Gastrocnemius medialis (tissue), 4 donors: ENCODE results near the gene NLRP5. TPM values are rescaled to one million over a fixed set of nuclear protein-coding genes. Genes with fewer than 3 reads are reported as not detected.
A peak's percentile ranks its signal among the peaks of the same experiment; 100 is the strongest.
"Not testable (repeated sequence)": the region's sequence is repeated elsewhere in the genome, so short reads cannot be mapped to it uniquely, and the experiment has no call there.

Experiments
- ATAC-seq, 2 donors: fragments of 150-250 bp; one replicate each; pipeline ENCODE4 v1.9.1; 2016
- DNase-seq, 2 donors: peaks; one replicate each; pipeline ENCODE4 v3.0.0-alpha.2; 2019
- H3K27ac ChIP-seq, 4 donors: fragments of 200-600 bp; sonication (generic); 1 replicate in 1 of 4; 2 replicates in 3 of 4; pipeline ENCODE4 v1.5.1; 2016 to 2018; ENCODE audit warnings: mild to moderate bottlenecking in 2 of 4, moderate library complexity in 1 of 4
- H3K27me3 ChIP-seq, 3 donors: fragments of 200-600 bp; sonication (generic) in 2 of 3; 1 replicate in 1 of 3; 2 replicates in 2 of 3; pipeline versions ENCODE4 v1.5.1 to v1.6.0; 2016 to 2019; ENCODE audit warnings: mild to moderate bottlenecking in 1 of 3, moderate library complexity in 1 of 3
- H3K36me3 ChIP-seq, 2 donors: fragments of 200-600 bp; sonication (generic) in 1 of 2; one replicate each; pipeline ENCODE4 v1.5.1; 2017 to 2018
- H3K4me1 ChIP-seq, 2 donors: fragments of 200-600 bp; sonication (generic) in 1 of 2; one replicate each; pipeline ENCODE4 v1.5.1; 2016 to 2017; ENCODE audit warnings: mild to moderate bottlenecking in 2 of 2
- H3K4me3 ChIP-seq, 4 donors: fragments of 200-600 bp; sonication (generic) in 3 of 4; 1 replicate in 1 of 4; 2 replicates in 3 of 4; pipeline ENCODE4 v1.5.1; 2016 to 2019; ENCODE audit warnings: mild to moderate bottlenecking in 2 of 4
- H3K9me3 ChIP-seq, 3 donors: fragments of 200-600 bp; sonication (generic) in 2 of 3; 1 replicate in 1 of 3; 2 replicates in 2 of 3; pipeline ENCODE4 v1.5.1; 2016 to 2019
- POLR2A ChIP-seq, 2 donors: fragments of 450-650 bp; IDR thresholded peaks; one replicate each; pipeline ENCODE4 v1.6.1; 2017; ENCODE audit warnings: antibody characterized with exemption in 2 of 2, mild to moderate bottlenecking in 2 of 2, moderate library complexity in 2 of 2
- in situ Hi-C, 4 donors: fragments of 200-750 bp; cut with MboI; loops; one replicate each; pipeline versions ENCODE4 v1.15.0 to v1.8.0; 2017; ENCODE audit warnings: low sequenced_read_pairs in 4 of 4
- intact Hi-C: fragments of 100-400 bp; cut with DNase I; formaldehyde crosslinking; loops from one replicate; pipeline ENCODE4 v1.15.1; 2023; ENCODE audit warnings: low total_unique reads
- total RNA-seq, 4 donors: library from RNA; depleted of rRNA; stranded (reverse); fragments of >200 nt; gene quantifications; one replicate each; pipeline versions ENCODE4 v1.1.0 to v1.2.3, GENCODE V29; 2016
- TF ChIP-seq, protein P1 (sequence below), 5 experiments: fragments of 450-650 bp in 3 of 5; fragments of 200-600 bp in 2 of 5; sonication (generic) in 2 of 5; IDR thresholded peaks in 4 of 5; conservative IDR thresholded peaks in 1 of 5; 1 replicate in 4 of 5; 2 replicates in 1 of 5; pipeline ENCODE4 v1.5.1; 2016 to 2019; ENCODE audit warnings: antibody characterized with exemption in 5 of 5, mild to moderate bottlenecking in 3 of 5, moderate library complexity in 3 of 5

The NLRP5 gene
- total RNA-seq, 4 donors from 2014 or later = not detected

DNA sequence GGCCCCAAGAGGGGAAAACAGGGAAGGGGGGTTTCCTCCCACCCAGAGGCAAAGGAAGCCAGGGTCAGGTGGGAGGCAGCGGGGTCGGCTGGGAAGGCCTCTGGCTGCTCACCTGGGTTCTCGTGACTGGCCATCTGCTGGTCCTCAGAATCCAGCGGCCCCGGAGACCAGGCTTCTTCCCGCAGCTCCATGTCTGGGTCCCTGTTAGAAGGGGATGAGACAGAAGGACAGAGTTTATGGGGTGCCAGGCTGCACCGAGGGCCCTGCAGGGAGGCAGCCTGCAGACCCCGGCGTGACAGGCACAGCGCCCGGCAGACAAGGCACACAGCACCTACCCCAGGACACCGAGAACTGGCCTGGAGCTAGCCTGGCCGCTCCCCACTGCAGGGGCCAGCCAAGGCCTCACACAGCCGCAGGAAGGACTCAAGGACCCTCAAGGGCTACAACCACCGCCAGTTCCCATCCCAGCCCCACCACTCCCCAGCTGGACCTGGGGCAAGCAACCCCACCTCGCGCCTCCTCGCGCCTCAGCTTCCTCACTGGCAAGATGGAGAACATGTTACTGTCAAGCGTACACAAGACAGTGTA, 116.5 kb downstream of the NLRP5 start:
- in situ Hi-C loops = no loop called here
- TF ChIP-seq POLR2A (IDR thresholded peaks at IDR 0.05) = no peak
- TF ChIP-seq, protein P1, sequence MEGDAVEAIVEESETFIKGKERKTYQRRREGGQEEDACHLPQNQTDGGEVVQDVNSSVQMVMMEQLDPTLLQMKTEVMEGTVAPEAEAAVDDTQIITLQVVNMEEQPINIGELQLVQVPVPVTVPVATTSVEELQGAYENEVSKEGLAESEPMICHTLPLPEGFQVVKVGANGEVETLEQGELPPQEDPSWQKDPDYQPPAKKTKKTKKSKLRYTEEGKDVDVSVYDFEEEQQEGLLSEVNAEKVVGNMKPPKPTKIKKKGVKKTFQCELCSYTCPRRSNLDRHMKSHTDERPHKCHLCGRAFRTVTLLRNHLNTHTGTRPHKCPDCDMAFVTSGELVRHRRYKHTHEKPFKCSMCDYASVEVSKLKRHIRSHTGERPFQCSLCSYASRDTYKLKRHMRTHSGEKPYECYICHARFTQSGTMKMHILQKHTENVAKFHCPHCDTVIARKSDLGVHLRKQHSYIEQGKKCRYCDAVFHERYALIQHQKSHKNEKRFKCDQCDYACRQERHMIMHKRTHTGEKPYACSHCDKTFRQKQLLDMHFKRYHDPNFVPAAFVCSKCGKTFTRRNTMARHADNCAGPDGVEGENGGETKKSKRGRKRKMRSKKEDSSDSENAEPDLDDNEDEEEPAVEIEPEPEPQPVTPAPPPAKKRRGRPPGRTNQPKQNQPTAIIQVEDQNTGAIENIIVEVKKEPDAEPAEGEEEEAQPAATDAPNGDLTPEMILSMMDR (IDR thresholded peaks at IDR 0.05 in 4 of 5, conservative IDR thresholded peaks at IDR 0.05 in 1 of 5) = no peak
- H3K4me3 ChIP-seq = no peak overlapping the region
- no peaks in the 10 kb centered on the region for H3K27me3 ChIP-seq
- H3K27ac ChIP-seq = no peak overlapping the region
- intact Hi-C loops = loop anchor here (10.0 kb wide), 1 partner anchor 1692 kb away; no protein-coding TSS in a partner anchor
- no peaks in the 10 kb centered on the region for H3K9me3 ChIP-seq
- H3K36me3 ChIP-seq = peaks cover 0 to 7% of the 10 kb centered on the region in 2 donors
- no peak for ATAC-seq
- no peak for DNase-seq
- peaks cover 14 to 20% of the 10 kb centered on the region in 2 donors for H3K4me1 ChIP-seq

DNA sequence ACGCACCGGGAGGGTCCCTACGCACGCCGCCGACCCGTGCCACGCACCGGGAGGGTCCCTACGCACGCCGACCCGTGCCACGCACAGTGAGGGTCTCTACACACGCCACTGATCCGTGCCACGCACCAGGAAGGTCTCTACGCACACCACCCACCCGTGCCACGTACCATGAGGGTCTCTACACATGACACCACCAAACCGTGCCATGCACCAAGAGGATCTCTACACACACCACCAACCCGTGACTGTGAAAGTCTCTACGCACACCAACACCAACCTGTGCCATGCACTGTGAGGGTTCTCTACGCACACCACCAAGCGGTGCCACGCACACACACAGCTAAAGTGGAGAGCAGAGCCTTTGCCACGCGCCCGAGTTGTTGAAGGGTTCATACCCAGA, 117.8 kb downstream of the NLRP5 start:
- Histone ChIP-seq H3K36me3 (peaks cover 0 to 7% of the 10 kb centered on the region in 2 donors), H3K4me3 (no peak overlapping the region), H3K27me3 (no peaks in the 10 kb centered on the region), H3K4me1 (peaks cover 27 to 33% of the 10 kb centered on the region in 2 donors), H3K9me3 (no peaks in the 10 kb centered on the region), H3K27ac (peak overlapping the region in 3 of 4 donors; percentile 27 to 80 (median 78))
- DNase-seq (no peak), ATAC-seq (no peak)
- TF ChIP-seq, protein P1 (IDR thresholded peaks at IDR 0.05 in 4 of 5, conservative IDR thresholded peaks at IDR 0.05 in 1 of 5) = no peak
- no peak for TF ChIP-seq POLR2A (IDR thresholded peaks at IDR 0.05)
- in situ Hi-C loops (no loop called here), intact Hi-C loops (loop anchor here (10.0 kb wide), 1 partner anchor 1690 kb away; no protein-coding TSS in a partner anchor)

DNA sequence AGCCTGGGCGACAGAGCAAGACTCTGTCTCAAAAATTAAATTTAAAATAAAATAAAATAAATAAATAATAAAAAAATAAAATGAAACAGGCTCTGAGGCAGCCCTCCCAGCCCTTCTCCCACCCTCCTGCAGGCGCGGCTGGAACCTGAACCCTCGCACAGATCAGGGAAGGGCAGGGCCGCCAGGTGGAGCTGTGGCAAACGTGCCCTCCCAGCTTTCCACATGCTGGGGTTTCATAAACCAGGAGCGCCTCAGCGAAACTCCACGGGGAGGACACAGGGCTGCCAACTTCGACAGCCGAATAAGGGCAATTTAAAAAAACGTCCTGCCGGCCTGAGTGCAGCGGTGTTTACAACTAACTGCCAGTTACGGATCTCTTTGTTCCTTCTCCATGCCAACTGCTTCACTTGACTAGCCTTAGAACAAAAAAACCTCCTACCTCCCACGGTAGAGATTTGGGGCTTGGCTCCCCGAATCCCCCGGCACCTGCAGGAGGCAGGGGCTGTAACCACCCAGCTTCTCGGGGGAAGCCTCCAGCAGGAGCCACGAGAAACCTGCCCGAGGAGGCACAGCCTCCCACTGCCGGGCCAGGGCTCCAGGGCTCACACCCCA, 118.6 kb downstream of the NLRP5 start:
- no peak for TF ChIP-seq POLR2A (IDR thresholded peaks at IDR 0.05)
- TF ChIP-seq, protein P1 (IDR thresholded peaks at IDR 0.05 in 4 of 5, conservative IDR thresholded peaks at IDR 0.05 in 1 of 5) = peak; percentile 36 to 81 (median 66)
- Histone ChIP-seq H3K4me3 (peak overlapping the region in 3 of 4 donors; percentile 15 to 46 (median 29)), H3K27me3 (no peaks in the 10 kb centered on the region), H3K4me1 (peaks cover 33 to 39% of the 10 kb centered on the region in 2 donors), H3K27ac (peak overlapping the region; percentile 57 to 84 (median 79)), H3K36me3 (peaks cover 0 to 7% of the 10 kb centered on the region in 2 donors), H3K9me3 (no peaks in the 10 kb centered on the region)
- in situ Hi-C loops = no loop called here
- peak; percentile 71 to 79 for DNase-seq
- peak; percentile 91 to 94 for ATAC-seq
- intact Hi-C loops = loop anchor here (1.0 to 10.0 kb wide), 3 partner anchors 37 to 1690 kb away; partner anchors contain the start of gene ZNF444

DNA sequence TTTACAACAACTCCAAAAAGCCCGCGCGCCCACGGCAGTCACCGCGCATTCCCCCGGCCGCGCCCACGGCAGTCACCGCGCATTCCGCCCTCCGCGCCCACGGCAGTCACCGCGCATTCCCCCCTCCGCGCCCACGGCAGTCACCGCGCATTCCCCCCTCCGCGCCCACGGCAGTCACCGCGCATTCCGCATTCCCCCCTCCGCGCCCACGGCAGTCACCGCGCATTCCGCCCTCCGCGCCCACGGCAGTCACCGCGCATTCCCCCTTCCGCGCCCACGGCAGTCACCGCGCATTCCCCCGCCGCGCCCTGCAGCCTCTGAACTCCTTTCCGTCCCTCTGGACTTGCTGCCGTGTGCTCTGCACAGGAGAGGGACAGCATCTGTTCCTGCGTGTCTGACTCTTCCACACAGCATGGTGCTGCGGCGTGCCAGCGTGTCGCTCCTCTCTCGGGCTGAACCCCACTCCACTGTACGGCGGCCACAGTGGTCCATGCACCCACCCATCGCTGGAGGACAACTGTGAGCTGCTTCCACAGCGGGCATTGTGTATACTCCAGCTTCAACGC, 119.3 kb downstream of the NLRP5 start:
- H3K4me3 ChIP-seq = peak overlapping the region in 1 of 4 donors; percentile 29
- H3K36me3 ChIP-seq, DNase-seq, H3K9me3 ChIP-seq, H3K27me3 ChIP-seq, in situ Hi-C loops, ATAC-seq: not testable (repeated sequence)
- H3K4me1 ChIP-seq = peaks cover 40 to 46% of the 10 kb centered on the region in 2 donors
- intact Hi-C loops = loop anchor here (1.0 to 10.0 kb wide), 3 partner anchors 36 to 1689 kb away; partner anchors contain the start of gene ZNF444
- peak overlapping the region; percentile 57 to 84 (median 79) for H3K27ac ChIP-seq

DNA sequence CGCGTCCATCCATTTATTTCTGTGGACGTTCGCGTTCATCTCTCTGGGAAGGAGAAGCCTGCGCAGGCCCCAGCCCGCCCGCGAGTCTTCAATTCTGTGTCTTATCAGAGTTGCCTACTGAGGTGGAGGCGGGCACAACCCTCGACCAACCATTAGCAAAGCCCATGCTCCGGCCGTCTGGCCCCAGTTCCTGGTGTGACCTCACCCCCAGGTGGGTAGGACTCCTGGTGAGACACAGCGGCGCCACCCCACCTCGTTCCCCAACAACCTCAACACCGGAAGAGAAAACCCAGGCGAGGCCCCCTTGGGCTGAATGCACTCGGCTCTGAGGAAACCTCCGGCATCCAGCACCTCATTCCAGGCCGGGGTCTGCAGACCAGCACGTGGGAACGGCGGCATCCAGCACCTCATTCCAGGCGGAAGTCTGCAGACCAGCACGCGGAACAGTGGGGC, 119.8 kb downstream of the NLRP5 start:
- no peak overlapping the region for H3K4me3 ChIP-seq
- peaks cover 0 to 3% of the 10 kb centered on the region in 2 donors for H3K36me3 ChIP-seq
- H3K27ac ChIP-seq = peak overlapping the region in 1 of 4 donors; percentile 78
- no peak for ATAC-seq
- DNase-seq = no peak
- peaks cover 45 to 51% of the 10 kb centered on the region in 2 donors for H3K4me1 ChIP-seq
- no peak for TF ChIP-seq POLR2A (IDR thresholded peaks at IDR 0.05)
- TF ChIP-seq, protein P1 (IDR thresholded peaks at IDR 0.05 in 4 of 5, conservative IDR thresholded peaks at IDR 0.05 in 1 of 5) = no peak
- intact Hi-C loops = loop anchor here (5.0 to 10.0 kb wide), 2 partner anchors 36 to 1688 kb away; partner anchors contain the start of gene ZNF444
- in situ Hi-C loops = no loop called here
- no peaks in the 10 kb centered on the region for H3K27me3 ChIP-seq
- no peaks in the 10 kb centered on the region for H3K9me3 ChIP-seq
